Stimulated activated CD4-positive, alpha-beta T cell treated with anti-CD3 and anti-CD28 coated beads, TNF-alpha, amount 100 ng/mL, for 1 hour (primary cell): Measurements from ENCODE around the gene SLC1A3.
"Not testable (repeated sequence)": the region's sequence is repeated elsewhere in the genome, so short reads cannot be mapped to it uniquely, and the experiment has no call there.

Experiments used
- DNase-seq, 3 donors: peaks; one replicate each; pipeline ENCODE4 v3.0.0-alpha.2; 2020; ENCODE audit warnings: low read depth in 3 of 3, low spot score in 1 of 3

SLC1A3 gene

DNA sequence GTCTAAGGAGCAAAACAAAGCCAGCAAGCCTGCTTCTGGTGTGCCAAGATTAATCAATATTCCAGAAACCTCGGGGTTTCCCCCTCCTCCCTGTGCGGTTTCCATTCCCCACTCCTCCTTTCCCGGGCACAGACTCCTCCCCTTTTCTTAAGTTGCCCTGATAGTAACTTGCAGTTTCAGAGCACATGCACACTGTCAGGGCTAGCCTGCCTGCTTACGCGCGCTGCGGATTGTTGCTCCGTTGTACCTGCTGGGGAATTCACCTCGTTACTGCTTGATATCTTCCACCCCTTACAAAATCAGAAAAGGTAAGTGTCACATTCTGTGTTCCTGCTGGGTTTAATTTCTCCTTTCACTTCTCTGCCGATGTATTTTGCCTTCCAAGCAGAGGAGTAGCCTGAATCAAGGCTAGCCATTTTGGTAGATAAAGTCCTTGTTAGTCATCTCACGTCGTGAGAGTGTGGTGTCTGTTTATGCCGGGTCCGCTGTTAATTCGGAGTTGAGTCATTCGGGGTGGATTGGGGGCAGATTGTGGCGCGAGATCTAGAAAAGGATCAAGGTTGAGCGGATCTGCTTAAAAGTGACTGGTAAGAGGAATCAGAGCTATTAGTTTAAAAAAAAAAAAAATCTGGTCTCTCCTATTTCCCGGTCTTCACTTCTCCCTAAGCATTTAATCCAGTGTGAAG is at the start of gene SLC1A3:
Gene SLC1A3, plus strand, starts transcription at position 179 of the 686 bp plus-strand sequence. CDS start 1,818 bp downstream, outside the sequence.
- DNase-seq = no peak

DNA sequence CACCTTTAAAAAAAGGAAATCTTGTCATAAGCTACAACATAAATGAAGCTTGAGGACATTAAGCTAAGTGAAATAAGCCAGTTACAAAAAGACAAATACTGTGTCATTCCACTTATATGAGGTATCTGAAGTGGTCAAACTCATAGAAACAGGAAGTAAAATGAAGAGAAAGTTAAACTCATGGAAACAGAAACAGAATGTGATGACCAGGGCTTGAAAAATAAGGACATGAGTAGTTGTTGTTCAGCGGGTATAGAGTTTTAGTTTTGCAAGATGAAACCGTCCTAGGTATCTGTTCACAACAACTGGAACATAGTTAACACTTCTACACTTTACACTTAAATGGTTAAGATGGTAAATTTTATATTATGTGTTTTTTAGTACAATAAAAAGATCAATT is 47.8 kb upstream of the SLC1A3 start:
- DNase-seq = no peak

DNA sequence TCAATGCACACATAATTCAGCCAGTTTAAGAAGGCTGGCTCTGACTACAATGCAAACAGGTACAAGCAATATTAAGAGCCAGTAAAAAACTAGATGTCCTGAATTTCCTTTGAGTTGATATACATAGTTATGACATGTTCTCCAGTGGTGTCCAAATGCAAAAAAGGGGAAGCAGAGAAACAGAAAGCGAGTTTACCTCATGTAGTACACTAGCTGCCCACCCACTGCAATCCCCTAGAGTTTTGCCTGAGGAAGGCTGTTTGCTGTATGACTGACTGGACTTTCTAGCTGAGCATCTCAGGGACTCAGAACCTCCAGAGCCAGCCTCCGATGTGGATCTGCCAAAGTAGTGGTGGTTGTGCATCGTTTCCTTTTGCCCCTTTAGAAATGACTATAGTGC is 44.8 kb upstream of the SLC1A3 start:
- DNase-seq = no peak

DNA sequence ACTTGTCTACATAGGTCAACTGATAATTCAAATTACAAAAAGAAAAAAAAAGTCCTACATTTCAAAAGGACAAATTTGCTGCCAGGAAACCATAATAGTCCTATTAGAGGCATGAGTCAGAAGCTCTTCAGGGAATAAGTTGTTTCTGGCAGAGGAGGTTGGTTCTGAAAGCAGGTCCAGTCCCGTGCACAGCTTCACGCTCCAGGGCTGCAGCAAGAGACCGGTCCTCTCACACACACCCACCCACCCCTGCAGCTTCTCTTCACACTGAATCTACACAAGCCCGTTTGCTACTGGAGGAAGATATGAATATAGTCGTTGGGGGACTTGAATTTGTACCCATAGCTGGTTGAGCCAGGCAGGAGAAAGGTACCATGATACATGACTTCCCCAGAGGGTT is 36.9 kb upstream of the SLC1A3 start:
- DNase-seq = no peak

DNA sequence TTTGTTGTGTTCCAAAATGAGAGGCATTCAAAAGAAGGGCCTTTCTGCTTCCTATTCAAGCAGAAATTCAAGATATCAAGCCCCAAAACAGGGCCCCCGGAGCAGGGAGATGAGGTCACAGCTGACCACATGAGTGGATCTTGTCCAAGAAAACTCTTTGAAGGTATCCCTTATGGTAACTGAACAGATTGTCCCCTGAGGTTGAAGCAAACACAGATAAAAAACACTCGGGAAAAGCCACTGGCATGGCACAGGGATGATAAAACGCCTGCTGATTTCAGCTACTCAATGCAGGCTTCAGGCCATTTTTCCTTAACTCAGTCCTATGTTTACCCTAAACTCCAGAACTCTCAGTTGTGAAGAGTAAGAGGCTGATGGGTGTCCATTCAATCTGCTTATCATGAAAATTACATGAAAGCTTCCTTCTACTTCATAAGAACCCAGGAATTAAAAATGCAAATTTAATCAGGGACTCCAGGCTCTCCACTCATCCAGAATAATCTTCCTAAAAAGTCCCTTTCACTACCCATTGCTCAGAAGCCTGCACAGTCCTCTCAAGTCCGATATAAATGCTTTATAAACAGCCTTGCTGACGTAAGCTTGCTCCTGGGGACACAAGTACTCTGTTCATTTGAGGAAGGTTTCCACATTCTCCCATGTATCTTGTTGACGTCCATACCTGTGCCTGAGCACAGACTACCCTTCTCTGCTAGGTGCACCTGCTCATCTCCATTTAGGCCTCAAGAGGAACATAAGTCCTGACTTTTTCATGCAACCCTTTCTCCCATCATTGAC is 35.9 kb upstream of the SLC1A3 start:
- DNase-seq = no peak

DNA sequence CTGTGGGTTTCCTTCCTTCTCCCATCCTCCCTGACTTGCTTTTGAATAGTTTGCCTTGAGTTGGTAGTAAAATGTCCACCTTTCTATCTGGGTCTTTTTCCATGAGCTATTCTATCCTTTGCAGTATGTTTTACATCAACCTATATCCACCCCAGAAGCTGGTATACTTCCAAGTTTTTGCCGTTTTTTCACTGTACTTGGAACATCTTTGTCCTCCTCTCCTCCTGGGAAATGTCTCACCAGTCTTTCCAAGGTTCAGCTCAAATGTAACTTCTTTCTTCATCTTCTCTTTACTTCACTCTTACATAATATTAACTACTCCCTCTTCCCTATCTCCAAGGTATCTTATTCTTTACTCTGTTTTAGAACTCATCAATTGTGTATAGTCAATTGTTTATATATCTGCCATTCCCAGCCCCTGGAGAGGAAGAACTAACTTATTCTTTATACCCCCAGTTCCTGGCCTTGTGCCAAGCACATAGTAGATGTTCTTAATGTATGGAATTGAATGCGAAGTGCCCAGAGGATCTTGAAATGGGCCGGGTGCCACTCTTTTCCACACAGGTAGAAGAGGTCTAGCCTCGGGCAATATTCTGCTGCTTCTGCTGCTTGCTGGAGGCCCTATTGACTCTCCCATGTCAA is 34.9 kb upstream of the SLC1A3 start:
- DNase-seq = no peak

DNA sequence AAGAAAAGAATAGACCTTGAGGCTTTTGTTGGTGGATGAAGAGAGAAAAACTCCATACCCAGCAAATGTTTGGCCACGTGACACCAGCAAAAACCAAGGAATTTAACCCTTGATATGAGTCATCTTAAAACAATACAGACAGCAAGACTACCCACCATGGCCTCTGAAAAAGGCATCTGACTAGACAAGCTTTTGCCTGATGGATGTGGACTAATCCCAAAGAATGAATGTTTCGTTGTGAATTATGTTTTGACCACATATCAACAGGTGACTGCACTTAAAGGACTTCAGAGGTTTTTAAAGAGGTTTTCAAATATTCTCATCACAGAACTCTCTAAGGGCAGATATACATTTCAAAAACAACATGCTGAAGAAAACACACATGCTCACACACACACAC is 33.0 kb upstream of the SLC1A3 start:
- no peak for DNase-seq

DNA sequence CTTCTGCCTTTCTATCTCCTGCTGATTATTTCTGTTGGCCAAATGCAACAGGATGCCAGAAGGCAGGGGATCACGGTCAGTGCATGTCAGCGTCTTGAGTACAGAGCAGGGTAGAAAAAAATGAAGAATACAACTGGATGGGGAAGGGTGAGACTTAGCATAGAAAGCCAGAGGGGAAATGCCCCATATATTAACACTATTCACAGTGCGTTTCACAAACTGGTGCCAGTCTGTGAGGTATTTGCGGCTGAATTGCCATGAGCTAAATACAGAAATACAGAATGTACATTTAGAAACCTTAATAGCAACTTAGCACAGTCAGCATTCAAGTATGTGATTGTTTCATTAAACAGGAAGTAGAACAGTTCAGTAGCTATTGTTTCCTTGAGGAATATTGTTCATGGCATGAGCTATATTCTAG is 31.0 kb upstream of the SLC1A3 start:
- DNase-seq = no peak

DNA sequence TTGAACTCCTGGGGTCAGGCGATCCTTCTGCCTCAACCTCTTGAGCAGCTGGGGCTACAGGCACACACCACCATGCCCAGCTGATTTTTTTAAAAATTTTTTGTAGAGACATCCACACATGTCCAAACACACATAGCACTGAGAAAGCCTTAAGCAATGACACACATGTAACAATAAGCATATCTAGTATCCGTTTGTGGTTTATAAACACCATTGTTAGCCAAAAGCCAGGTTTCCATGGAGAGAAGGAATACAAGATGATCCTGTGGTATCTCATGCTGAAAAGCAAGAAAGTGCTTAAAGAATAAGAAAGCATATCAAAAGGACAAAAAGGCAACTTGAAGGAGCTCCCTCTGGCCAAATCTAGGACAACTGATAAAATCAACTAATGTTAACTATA is 29.7 kb upstream of the SLC1A3 start:
- DNase-seq = no peak

DNA sequence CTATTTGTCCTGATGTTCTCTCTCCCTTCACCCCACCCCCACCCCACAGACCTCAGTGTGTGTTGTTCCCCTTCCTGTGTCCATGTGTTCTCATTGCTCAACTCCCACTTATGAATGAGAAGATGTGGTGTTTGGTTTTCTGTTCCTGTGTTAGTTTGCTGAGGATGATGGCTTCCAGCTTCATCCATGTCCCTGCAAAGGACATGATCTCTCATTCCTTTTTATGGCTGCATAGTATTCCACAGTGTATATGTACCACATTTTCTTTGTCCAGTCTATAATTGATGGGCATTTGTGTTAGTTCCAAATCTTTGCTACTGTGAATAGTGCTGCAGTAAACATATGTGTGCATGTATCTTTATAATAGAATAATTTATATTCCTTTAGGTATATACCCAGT is 26.5 kb upstream of the SLC1A3 start:
- not testable (repeated sequence) for DNase-seq

DNA sequence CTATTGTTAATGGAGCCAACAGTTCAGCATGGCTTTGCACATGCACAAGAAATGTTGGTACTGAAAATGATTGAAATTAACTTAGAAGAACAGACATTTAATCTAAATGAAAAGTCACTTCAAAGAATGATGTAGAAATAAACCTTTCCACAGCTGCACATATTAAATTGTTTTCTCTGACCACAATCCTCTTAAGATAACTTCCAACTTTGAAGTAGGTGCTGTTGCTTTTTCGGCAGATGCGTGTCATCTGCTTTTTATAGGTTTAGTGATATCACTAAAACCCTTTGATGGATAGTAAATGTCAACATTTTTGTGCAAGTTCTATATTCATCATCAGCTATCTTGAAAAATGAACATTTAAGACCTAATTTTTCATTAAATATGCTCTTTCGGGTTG is 25.3 kb upstream of the SLC1A3 start:
- no peak for DNase-seq

DNA sequence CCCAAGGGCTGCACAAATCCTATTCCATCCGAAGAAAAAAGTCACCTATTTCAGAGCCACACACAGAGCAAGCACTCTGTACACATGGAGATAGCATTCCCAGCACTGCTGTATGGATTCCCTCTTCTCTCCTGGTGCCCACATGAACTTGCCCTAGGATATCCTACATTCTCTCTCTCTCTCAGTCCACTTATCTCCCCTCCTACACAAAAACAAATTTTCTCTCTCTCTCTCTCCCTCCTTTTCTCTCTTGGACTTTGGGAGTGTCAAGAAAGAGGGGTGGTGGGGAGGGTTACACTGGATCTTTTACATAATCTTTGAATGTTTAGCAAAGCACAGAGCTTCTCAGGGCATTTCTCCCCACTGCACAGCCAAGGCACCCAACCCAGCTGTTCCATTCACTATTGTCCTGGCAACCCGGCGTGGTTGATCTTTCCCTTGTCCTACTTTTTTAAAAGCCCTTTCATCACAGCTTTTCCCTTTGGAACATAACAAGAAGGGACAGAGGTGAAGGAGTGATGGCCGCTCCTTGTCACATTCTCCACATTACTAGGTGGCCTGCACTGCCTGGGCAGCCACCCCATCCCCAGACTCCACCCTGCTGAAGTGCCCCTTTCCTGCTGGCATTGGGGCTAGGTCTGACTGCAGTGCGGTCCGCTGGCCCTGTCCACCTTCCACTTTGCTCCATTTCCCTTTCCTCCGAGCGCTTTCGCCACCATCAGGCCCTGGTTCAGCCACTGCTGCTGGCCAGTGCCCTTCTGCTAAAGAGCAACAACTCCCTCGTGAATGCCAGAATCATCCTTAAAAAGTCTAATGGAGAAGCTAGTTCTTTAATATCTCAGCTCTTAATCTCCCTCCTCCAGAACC is 22.2 kb upstream of the SLC1A3 start:
- no peak for DNase-seq

DNA sequence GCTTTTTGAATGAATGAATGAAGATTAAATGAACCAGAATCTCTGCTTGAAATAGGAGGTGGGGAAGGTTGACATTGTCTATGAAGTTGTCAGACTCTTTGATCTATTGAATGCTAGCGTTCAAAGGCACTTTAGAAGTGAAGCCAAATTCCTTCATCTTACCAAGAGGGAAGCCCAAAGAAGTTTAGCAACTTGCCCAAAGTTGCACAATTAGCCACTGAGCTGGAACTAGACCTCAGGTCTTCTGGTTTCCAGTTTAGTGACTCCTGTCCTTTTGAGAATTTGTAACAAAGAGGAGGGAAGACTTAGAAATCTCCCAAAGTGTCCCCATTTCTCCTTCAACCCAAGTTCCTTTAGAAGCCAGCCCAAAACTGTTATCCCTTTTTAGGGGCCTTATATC is 20.7 kb upstream of the SLC1A3 start:
- no peak for DNase-seq

DNA sequence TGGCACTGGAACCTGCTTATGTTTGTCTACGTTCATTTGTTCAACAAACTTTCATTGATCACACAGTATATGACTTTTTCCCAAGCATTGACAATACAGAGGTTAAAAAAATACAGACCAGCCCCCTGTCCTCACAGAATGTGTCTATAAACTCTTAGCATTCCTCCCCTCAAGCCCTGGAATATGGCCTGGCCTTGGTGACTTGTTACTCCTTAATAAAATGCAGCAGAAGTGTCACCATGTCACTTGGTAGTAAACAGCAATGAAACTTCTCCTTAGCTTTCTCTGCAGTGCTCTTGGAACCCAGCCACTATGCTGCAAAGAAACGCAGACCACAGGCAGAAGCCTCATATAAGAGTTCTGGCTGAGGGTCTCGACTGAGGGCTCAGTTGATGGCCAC is 19.1 kb upstream of the SLC1A3 start:
- DNase-seq = no peak

DNA sequence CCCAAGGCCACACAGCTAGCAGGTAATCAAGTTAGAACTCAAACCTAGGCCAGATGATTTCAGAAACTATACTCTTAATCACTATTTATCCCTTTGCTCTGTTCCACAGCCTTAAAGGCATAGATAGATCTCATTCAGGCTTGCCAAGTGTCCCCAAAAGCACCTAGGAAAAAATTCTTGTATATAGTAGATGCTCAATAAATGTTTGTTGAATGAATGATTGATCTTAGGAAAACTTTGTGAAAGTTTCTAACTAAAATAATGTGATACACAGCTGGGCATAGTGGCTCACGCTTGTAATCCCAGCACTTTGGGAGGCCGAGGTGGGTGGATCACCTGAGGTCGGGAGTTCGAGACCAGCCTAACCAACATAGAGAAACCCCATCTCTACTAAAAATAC is 16.7 kb upstream of the SLC1A3 start:
- not testable (repeated sequence) for DNase-seq

DNA sequence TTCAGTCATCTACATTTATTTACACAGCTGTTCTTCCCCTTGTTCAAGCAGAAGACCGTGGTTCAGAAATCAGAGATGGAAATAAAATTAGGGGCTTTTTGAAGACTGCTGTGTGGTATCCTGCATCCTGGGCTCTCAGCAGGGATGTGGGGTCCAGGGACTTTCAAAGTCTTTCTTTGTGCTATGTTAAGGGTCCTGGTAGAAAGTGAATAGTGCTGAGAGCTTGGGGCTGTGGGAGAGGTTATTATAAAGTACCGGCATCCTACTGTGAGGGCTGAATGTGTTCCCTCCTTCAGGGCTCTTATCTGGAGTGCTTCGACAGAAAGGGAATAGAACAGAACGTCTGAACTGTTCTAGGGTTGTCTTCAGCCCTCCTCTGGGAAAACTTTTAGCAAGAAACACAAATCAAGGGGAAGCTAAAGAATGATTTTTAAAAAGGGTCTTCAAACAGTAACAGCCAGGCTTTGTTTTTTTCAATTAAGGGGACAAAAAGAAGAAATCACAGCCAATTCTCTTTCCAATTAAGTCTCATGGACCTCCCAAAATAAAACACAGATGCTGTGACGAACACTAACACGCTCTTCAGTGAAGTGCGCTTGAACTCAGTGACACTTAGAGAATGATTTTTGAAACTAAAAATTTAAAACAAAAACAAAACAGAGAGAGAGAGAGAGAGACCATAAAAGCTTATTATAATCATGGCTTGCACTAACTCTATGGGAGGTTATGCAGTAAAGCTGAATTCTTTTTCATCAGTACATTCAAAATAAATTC is 15.7 kb upstream of the SLC1A3 start:
- no peak for DNase-seq

DNA sequence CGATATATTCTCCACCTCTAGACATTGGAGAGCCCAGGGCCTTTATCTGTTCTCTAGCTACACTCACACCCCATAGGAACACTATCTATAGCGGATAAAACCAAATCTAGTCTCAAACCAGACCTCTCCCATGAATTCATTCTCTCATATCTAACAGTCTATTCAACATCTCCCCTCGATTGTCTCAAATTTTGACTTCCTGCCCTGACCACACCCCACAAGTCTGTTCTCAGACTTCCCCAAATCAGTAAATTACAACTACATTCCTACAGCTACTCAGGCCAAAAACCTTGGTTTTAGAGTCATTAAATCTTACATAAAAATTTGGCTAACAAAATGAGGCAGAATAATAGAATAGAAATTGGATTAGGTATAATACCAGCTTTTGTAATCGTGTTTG is 12.5 kb upstream of the SLC1A3 start:
- no peak for DNase-seq

DNA sequence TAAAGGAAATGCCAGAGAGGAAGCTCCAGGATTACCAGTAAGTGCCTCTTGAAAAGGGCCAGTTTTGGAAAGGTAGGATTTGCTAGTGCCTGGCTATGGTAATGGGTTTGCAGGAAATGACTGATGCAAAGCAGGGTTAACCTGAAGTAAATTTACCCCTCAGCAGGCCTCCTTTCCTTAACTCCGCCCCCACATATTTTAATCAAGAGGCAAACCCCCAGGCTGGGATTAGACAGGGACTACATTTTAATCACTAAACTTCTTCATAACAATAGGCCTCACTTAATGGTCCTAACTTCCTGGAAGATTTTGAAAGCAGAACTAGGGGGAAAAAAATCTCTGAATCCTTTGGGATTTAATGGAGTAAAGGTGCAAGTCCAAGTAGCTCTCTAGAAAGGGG is 10.2 kb upstream of the SLC1A3 start:
- DNase-seq = no peak

DNA sequence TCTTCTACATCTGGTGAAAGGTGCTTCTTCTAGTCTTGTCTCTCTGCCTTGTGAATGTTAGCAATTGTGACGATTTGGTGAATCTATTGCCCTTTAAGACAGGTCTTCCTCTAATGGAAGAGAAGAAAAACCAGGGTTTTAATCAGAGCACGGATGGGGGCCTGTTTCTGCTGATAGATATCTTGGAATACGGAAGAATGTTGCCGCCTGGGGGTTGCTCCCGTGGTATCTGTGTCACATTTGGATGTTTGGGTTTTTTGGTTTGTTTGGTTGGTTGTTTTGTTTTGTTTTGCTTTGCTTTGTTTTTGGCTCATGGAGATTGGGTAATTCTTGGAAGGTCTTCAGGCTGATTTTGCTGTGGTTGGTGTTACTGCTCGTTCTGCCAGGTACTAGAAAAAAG is 9.7 kb upstream of the SLC1A3 start:
- DNase-seq = no peak

DNA sequence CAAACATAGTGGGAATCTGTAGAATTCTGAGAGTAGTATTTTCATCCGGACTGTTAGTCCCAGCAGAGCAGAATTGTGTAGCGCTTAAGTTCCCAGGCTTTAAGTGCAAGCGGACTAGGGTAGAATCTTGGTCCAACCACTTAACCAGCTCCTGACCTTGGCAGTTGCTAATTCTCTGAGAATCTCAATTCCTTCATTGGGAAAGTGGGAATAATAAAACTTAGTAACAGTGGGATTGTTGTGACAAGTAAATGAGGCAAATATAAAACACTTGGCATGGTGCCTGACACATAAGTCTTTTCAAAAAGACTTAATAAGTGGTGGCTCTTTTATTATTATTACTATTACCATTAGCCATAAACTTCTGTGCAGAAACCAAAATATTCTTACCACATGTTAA is 8.4 kb upstream of the SLC1A3 start:
- no peak for DNase-seq
